Amniotic epithelial cell (primary cell): ENCODE measurements around the gene PLXDC2.
"Not testable (repeated sequence)": the region's sequence is repeated elsewhere in the genome, so short reads cannot be mapped to it uniquely, and the experiment has no call there.

Experiments used
- DNase-seq: peaks from one replicate; pipeline ENCODE4 v3.0.0-alpha.2; 2010; ENCODE audit warnings: low read depth

Gene PLXDC2

GRCh38 chr10:19979628-19980027 lies 163.4 kb downstream of the PLXDC2 start:
- DNase-seq = no peak

GRCh38 chr10:19983880-19984565 lies 167.8 kb downstream of the PLXDC2 start:
- no peak for DNase-seq

GRCh38 chr10:19985745-19986144 lies 169.5 kb downstream of the PLXDC2 start:
- no peak for DNase-seq

GRCh38 chr10:19986591-19986990 lies 170.4 kb downstream of the PLXDC2 start:
- no peak for DNase-seq

GRCh38 chr10:19987931-19988330 lies 171.7 kb downstream of the PLXDC2 start:
- no peak for DNase-seq

GRCh38 chr10:19993714-19994315 lies 177.6 kb downstream of the PLXDC2 start:
- DNase-seq = peak; percentile 98

- DNase-seq = no peak
Measured at GRCh38 chr10:19998482-19998881, 182.2 kb downstream of the PLXDC2 start.

GRCh38 chr10:19999431-19999830 lies 183.2 kb downstream of the PLXDC2 start:
- DNase-seq = no peak

- DNase-seq = not testable (repeated sequence)
Measured at GRCh38 chr10:20002026-20002425, 185.8 kb downstream of the PLXDC2 start.

GRCh38 chr10:20002657-20003056 lies 186.4 kb downstream of the PLXDC2 start:
- DNase-seq = no peak

- peak; percentile 79 for DNase-seq
Measured at GRCh38 chr10:20004087-20004523, 187.9 kb downstream of the PLXDC2 start.

GRCh38 chr10:20005638-20006037 lies 189.4 kb downstream of the PLXDC2 start:
- no peak for DNase-seq

GRCh38 chr10:20006169-20006870 lies 190.1 kb downstream of the PLXDC2 start:
- DNase-seq = peak; percentile 24

- DNase-seq = peak; percentile 36
Measured at GRCh38 chr10:20007426-20007825, 191.2 kb downstream of the PLXDC2 start.

- no peak for DNase-seq
Measured at GRCh38 chr10:20013991-20014750, 197.9 kb downstream of the PLXDC2 start.

GRCh38 chr10:20017961-20018360 lies 201.7 kb downstream of the PLXDC2 start:
- DNase-seq = peak; percentile 70

- no peak for DNase-seq
Measured at GRCh38 chr10:20020677-20021076, 204.4 kb downstream of the PLXDC2 start.

- DNase-seq = no peak
Measured at GRCh38 chr10:20029523-20029922, 213.3 kb downstream of the PLXDC2 start.

GRCh38 chr10:20033476-20033875 lies 217.2 kb downstream of the PLXDC2 start:
- no peak for DNase-seq

- DNase-seq = peak; percentile 5
Measured at GRCh38 chr10:20034732-20035131, 218.5 kb downstream of the PLXDC2 start.

- DNase-seq = peak; percentile 90
Measured at GRCh38 chr10:20040012-20040411, 223.8 kb downstream of the PLXDC2 start.

- no peak for DNase-seq
Measured at GRCh38 chr10:20041931-20042330, 225.7 kb downstream of the PLXDC2 start.
